ENCODE measurements around the gene NOL4L.
"Not testable (repeated sequence)": the region's sequence is repeated elsewhere in the genome, so short reads cannot be mapped to it uniquely, and the experiment has no call there.

NOL4L gene

GRCh38 chr20:32465901-32466675, 119.0 kb downstream of the NOL4L start:
- DNase-seq, result not testable (repeated sequence)

- DNase-seq, result no peak
Measured at GRCh38 chr20:32465092-32465900, 119.8 kb downstream of the NOL4L start.

- no peak for DNase-seq
Measured at GRCh38 chr20:32464401-32465091, 120.6 kb downstream of the NOL4L start.

GRCh38 chr20:32463642-32464400, 121.3 kb downstream of the NOL4L start:
- no peak for DNase-seq

- DNase-seq, result no peak
Measured at GRCh38 chr20:32462900-32463641, 122.1 kb downstream of the NOL4L start.

- no peak for DNase-seq
Measured at GRCh38 chr20:32461836-32462600, 123.1 kb downstream of the NOL4L start.

GRCh38 chr20:32460683-32461320, 124.3 kb downstream of the NOL4L start:
- DNase-seq, result no peak

- DNase-seq, result no peak
Measured at GRCh38 chr20:32460231-32460630, 124.9 kb downstream of the NOL4L start.

GRCh38 chr20:32458837-32459220, 126.3 kb downstream of the NOL4L start:
- DNase-seq, result no peak

GRCh38 chr20:32458061-32458836, 126.9 kb downstream of the NOL4L start:
- DNase-seq, result no peak

- peak; percentile 57 to 79 for DNase-seq
Measured at GRCh38 chr20:32457479-32457986, 127.6 kb downstream of the NOL4L start.

GRCh38 chr20:32456869-32457478, 128.2 kb downstream of the NOL4L start:
- DNase-seq, result peak in 1 of 2 experiments; percentile 28

- DNase-seq, result no peak
Measured at GRCh38 chr20:32455901-32456701, 129.0 kb downstream of the NOL4L start.

GRCh38 chr20:32455171-32455900, 129.8 kb downstream of the NOL4L start:
- no peak for DNase-seq

- no peak for DNase-seq
Measured at GRCh38 chr20:32454164-32455145, 130.7 kb downstream of the NOL4L start.

- no peak for DNase-seq
Measured at GRCh38 chr20:32453467-32454163, 131.5 kb downstream of the NOL4L start.
